Fibroblast of the conjunctiva (primary cell): ENCODE results near the gene BARHL1.

Experiments used
- DNase-seq: peaks from one replicate; pipeline ENCODE4 v3.0.0-alpha.2; 2010; ENCODE audit warnings: low read depth

Gene BARHL1

DNA sequence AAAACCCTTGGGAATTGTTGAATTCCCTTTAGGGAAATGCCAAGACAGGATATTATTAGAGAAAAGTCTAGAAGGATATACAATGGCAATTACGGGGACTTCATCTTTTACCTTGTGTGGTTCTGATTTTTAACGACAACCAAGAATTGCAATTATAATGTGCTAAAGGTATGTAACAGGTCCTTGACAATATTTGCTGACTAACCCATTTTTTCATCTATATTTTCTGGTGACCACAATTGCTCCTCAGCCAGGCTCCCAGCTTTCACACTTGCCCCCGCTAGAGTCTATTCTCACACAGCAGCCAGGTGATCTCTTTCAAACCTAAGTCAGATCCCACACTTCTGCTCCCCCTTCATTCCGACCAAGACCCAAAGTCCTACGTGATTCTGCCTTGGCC lies 34.3 kb downstream of the BARHL1 start:
- DNase-seq, result no peak

DNA sequence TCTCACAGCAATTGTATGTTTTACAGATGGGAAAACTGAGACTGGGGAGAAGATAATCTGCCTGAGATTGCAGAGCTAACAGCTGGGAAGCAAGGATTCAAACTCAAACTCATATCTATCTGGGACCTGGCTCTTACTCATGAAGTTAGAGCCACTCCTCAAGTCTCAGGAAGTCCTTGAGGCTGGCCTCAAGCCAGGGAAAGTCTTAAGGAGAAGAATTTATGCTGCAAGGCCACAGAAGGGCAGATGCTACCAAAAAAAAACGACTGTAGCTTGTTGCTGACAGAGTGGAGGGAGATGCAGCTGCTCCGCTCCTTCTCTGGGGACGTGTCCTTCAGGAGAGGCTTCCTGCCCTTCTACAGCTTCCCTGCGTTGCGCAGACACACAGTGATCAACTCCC lies 39.8 kb downstream of the BARHL1 start:
- no peak for DNase-seq

DNA sequence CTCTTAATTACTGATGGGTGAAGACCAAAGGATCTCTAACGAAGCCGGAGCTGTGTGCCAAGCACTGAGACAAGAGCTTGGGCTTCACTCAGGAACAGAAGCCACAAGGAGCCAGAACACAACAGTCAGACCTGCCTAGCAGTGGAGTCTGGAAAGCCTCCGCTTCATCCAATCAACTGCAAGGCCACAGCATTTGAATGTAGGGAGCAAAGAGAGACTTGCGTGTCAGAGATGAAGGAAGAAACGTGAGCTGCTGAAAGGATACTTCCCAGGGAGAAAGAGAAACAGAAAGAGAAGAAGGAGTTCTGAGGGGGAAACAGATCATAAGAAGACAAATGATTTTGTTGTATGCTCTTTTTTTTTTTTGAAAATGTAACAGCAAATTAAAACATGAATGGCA lies 43.9 kb downstream of the BARHL1 start:
- DNase-seq, result no peak

DNA sequence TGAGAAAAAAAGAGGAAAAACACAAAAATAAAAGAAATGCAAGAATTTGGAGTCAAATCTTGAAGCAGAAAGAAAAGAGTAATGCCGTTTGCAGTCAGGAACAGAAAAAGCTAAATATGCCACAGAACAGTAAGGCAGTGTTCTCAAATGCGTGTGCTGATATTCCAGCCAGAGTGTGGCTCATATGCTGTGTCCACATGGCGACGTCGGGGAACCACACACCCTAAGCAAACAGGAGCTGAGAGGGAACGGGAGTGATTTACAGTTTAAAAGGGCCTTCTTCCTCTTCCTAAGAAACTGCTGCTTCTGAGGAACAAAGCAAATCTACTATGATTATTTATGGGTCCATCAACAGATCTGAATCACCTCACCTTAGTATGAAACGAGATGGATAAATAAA lies 44.7 kb downstream of the BARHL1 start:
- DNase-seq, result no peak

DNA sequence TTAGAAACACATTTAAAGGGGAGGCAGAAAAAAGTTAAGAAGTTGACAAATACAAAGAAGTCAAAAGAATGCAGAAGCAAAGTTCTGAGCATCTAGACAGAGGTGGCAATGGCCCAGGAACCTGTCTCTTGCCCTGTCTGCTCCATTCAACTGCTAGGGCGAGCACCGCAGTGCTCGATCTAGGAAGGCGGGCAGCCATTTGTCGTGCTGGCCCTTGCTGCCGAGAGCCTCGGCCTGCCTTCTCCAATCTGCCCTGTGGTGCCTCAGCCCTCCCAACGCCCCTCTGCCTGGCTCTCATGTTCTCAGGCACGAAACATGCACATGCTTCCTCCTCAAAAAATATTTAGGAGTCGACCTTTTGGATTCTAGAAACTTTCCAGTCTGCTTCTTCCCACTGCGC lies 45.2 kb downstream of the BARHL1 start:
- no peak for DNase-seq

DNA sequence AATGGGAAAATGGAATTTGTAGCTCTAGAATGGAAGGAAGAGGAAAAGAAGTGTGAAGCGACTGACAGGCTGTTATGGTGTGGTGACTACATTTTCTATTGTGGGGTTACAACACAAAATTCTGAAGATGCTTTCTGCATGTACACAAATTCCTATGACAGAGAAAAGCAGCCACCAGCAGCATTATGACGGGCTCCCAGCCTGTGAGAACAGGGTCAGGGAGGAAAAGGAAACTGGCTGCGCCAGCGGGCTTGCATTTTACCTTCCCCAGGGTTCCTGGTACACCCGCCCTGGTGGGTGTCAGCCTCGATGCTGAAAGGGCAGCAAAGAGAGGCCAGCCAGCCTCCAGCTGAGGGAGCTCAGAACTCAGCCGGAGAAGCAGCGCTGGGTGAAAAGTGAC lies 46.3 kb downstream of the BARHL1 start:
- DNase-seq, result no peak

DNA sequence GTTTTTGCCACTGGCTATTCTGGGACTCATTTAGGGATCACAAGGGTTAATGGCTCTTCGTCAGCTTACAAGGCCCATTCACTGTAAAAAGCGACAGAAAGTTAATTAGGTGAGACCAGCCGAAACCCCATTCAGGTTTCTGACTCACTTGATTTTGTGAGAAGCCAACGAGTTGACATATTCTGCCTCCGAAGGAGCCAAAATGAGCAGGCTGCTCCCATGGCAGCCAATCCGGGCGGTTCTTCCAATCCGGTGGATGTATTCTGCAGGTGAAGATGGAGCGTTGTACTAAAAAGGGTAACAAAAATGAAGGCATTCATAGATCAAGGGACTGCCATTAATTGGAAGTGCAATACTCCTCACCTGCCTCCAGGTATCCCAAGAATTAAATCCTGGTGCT lies 47.7 kb downstream of the BARHL1 start:
- DNase-seq, result no peak

DNA sequence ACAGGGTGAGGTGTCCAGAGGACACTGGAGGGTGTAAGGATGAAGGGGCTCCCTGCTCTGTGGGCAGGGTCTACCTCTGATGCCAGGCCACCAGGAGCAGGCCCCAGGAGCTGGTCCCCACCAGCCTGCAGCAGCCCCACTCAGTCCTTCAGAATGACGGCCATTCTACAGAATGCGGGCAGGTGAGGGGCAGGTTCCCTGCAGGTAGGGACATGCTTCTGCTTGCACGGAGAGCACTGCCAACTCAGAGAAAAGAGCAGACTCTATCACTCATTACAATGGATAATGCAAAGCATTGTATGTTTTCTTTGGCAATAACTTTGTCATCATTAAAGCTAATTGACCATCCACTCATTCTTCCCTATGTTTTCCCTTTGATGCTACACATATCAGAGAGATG lies 48.4 kb downstream of the BARHL1 start:
- no peak for DNase-seq

DNA sequence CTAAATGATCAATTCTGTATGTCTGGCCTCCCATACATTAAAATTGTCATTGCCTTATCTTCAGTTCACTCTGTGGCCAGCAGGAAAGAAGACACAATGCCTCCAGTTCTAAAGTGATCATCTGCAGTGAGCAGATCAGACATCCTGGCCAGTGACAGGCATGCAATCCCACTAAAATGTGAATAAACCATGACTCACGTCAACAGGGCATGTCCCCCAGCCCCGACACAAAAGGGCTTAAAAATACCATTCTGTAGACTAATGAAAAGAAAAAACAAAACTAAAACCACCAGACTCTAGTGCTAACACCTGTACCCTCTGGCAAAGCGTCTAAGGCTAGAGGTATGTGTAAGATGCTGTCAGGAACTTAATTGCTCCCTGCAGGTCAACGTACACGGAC lies 48.9 kb downstream of the BARHL1 start:
- DNase-seq, result no peak

DNA sequence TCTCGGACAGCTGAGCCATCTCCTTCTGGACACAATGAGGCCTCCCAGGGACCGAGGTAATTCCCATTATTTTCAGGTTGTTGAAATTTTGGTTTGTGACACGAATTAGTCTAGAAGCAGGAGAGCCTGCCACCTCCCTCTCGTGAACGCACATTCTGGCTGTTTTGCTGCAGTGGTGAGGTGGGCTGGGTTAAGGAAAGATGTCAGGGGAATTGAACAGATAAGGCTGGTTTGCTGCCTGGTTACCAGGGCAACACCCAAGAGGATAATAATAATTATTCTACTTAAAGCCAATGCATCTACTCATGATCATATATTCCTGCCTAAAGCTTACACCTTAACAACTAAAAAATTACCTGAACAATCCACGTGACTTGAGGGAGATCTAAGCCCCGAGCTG lies 49.3 kb downstream of the BARHL1 start:
- DNase-seq, result no peak

DNA sequence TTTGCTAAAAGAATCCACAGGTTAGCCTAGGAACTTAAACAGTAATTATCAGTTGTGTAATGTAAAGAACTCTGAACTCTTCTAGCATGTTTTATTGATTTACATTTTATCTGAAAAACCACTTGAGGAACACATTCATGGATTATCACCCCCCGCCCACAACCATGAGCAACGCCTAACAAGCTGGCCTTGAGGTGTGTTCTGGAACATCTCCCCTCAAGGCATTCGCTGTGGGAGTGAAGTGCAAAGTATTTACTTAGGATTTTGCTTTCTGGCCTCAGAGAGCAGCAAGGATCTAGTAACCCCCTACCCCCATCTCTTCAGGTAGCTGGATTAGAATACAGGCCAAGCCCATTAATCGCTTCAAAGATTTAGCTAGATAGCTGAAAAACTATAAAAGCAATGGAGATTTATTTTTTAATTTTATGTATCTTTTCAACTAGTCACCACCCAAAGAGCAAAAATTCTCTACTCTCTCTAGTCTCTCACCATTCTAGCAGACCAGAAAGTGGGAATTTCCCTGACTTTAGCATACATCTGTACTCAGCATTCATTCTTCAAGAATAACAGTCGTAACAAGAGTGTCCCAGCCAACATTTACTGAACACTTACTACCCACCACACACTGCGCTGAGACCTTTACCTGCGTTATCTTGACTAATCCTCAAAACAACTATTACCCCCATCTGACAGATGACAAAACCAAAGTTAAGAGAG lies 50.2 kb downstream of the BARHL1 start:
- DNase-seq, result no peak

DNA sequence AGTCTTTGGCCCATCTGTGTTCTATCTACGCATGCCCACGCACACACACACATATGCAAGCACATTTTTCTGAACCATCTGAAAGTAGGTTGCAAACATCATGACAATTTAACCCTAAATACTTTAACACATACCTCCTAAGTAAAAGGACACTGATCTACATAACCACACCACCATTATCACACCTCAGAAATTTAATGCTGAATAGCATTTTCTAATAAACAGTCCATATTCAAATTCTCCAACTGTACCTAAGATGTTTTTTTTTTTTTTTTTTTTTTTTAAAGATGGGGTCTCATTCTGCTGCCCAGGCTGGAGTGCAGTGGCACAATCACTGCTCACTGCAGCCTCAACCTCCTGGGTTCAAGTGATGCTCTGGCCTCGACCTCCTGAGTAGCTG lies 51.9 kb downstream of the BARHL1 start:
- DNase-seq, result no peak

DNA sequence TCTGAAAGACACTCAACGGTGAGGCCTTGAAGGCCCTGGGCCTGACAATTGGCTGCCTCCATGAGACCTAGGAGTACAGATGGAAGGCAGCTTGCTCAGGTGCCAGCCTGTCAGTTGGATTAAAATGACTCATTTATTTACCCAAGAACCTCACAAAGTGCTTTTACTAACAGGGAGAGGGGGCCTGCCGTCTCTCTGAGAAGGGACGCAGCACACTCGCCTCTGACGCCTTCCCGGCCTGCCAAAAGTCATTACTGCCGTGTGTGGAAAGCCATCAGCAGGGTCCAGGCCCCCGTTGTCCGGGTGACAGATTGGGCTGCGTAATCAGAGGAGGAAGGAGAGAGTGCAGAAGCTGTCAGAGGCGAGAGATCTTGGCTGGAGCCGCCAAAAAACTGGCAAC lies 54.9 kb downstream of the BARHL1 start:
- no peak for DNase-seq

DNA sequence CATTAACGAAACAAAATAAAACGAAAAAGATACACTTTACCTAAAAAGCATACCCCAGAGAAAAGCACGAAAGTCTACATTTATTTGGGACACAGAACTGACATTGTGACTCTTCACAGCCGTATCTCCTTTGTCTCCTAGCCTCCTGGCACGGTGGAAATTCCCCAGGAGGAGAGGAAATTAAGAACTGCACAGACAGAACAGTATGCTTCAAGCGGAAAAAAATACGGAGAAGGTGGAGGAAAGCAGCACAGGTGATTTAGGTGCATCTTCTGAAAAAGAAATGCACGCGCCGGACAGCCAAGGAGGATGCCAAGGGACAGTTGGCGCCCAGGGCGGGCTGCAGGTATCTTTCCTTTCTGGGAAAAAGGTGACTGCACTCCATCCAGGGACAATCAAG lies 55.4 kb downstream of the BARHL1 start:
- DNase-seq, result no peak

DNA sequence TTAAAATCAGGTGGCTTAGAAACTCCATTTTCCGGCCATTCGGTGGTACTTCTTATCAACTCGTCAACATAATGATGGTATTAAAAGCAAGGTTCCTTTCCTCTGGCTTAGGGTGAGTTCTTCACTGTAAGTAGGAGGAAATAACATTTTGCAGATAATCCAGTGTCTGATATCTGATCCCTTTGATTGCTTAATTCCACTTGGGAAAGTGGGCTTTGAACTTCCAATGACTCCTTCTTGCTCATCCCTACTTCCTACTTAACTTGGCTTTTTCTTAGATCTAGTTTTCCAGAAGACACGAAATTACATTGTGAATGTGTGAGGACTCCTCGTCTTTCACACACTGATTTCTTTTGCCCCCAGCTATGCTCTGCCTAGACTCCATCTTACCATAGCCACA lies 55.8 kb downstream of the BARHL1 start:
- no peak for DNase-seq

DNA sequence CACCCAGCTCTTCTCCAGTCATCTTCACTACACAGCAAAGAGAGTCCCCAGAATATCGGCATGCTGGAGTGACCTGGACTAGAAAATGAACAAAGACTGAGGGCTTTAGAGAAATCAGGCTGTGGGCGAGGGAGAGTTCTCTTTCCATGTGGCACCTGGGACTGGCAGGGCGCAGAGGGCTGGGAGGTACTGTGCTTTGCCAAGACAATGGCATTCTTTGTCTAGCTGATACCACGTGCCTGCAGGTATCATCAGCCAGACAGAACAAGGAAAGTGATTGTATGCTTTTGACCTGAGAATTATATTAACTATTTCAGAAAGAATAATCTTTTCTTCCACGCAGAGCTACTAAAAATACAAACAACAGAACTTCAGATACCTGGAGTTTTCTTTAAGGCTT lies 56.9 kb downstream of the BARHL1 start:
- no peak for DNase-seq
